Tibial nerve (tissue), 3 donors: ENCODE measurements around the gene NOX3.

Experiments
- CTCF ChIP-seq, 5 experiments: fragments of 200-600 bp in 3 of 5; fragments of 450-650 bp in 2 of 5; sonication (generic) in 3 of 5; IDR thresholded peaks; one replicate each; pipeline ENCODE4 v1.5.1; 2016 to 2019; ENCODE audit warnings: antibody characterized with exemption in 5 of 5, mild to moderate bottlenecking in 3 of 5, moderate library complexity in 2 of 5
- POLR2A ChIP-seq, 2 donors: fragments of 450-650 bp; IDR thresholded peaks; one replicate each; pipeline ENCODE4 v1.6.1; 2017; ENCODE audit warnings: antibody characterized with exemption in 2 of 2, mild to moderate bottlenecking in 2 of 2, moderate library complexity in 2 of 2

GRCh38 chr6:155378276-155378675 is 77.4 kb downstream of the NOX3 start:
- TF ChIP-seq CTCF (IDR thresholded peaks at IDR 0.05) (no peak), POLR2A (IDR thresholded peaks at IDR 0.05) (no peak)
